ENCODE results near the gene BRCA2. TPM values are rescaled to one million over a fixed set of nuclear protein-coding genes. Genes with fewer than 3 reads are reported as not detected.

BRCA2 gene
- total and polyA plus RNA-seq, 2 experiments from 2014 or later: 28.6 to 38.7 TPM

GRCh38 chr13:32423592-32423991 is 108.3 kb downstream of the BRCA2 start (continued):
- no peak for TF ChIP-seq ZNF462 (CRISPR knock-in tag; IDR thresholded peaks at IDR 0.05)
- TF ChIP-seq NANOG (IDR thresholded peaks at IDR 0.05; ENCODE audit: borderline replicate concordance): no peak
- TF ChIP-seq JUNB (IDR thresholded peaks at IDR 0.05; ENCODE audit: unreplicated experiment): no peak
- no peak for TF ChIP-seq ETS1 (IDR thresholded peaks at IDR 0.05)

GRCh38 chr13:32425158-32425557 is 109.8 kb downstream of the BRCA2 start:
- Histone ChIP-seq H3K27ac (ENCODE audit: low read depth) (no peak overlapping the region), H3K4me2 (no peak overlapping the region), H3K36me3 (ENCODE audit: insufficient read depth) (no peaks in the 10 kb centered on the region), H3K79me2 (replicated peaks; ENCODE audit: insufficient read depth) (0 out of 2 replicates have a peak, but pooled peaks cover 7% of the 10 kb centered on the region), H3K9me2 (ENCODE audit: insufficient read depth) (no peaks in the 10 kb centered on the region), H3K27me3 (ENCODE audit: insufficient read depth) (peaks cover 18% of the 10 kb centered on the region), H3K4me1 (ENCODE audit: insufficient read depth) (peaks cover 23% of the 10 kb centered on the region), H4K20me1 (replicated peaks; ENCODE audit: insufficient read depth) (0 out of 2 replicates have a peak, but pooled peaks cover 3% of the 10 kb centered on the region), H3K4me3 (no peak overlapping the region), H2AFZ (no peak overlapping the region), H3F3A (replicated peaks; ENCODE audit: low read depth) (peaks cover 14% of the 10 kb centered on the region; the same call in 1 of the 2 replicates)
- H3K4me1 Mint-ChIP-seq: peaks cover 27% of the 10 kb centered on the region
- no peak overlapping the region for H3K4me3 Mint-ChIP-seq
- no peak for ATAC-seq
- H3K36me3 Mint-ChIP-seq (ENCODE audit: low read depth): peaks cover 2% of the 10 kb centered on the region
- TF ChIP-seq NANOG (IDR thresholded peaks at IDR 0.05; ENCODE audit: borderline replicate concordance): no peak
- DNase-seq (ENCODE audit: low spot score): no peak
- H3K27me3 Mint-ChIP-seq (ENCODE audit: insufficient read depth, low read depth, poor library complexity): peaks cover 6% of the 10 kb centered on the region
- H3K27ac Mint-ChIP-seq: no peak overlapping the region
- H3K9me3 Mint-ChIP-seq: peaks cover under 1% of the 10 kb centered on the region; the same call in 2 of the 3 replicates
